Skeletal muscle satellite cell (primary cell): ENCODE data around the gene EFNA4.
A peak's percentile ranks its signal among the peaks of the same experiment; 100 is the strongest.

Source experiments
- H3K27me3 ChIP-seq: 2 replicates; pipeline ENCODE4 v1.7.0; 2013; ENCODE audit warnings: low read length; ENCODE audit not compliant: control insufficient read depth, insufficient read depth
- H3K36me3 ChIP-seq: 2 replicates; pipeline ENCODE4 v1.7.0; 2013; ENCODE audit warnings: mild to moderate bottlenecking, control low read depth, low read length; ENCODE audit not compliant: insufficient read depth
- H3K4me1 ChIP-seq: 2 replicates; pipeline ENCODE4 v1.7.0; 2013; ENCODE audit warnings: low read length; ENCODE audit not compliant: control insufficient read depth, insufficient read depth
- H3K4me2 ChIP-seq: 2 replicates; pipeline ENCODE4 v1.7.0; 2013; ENCODE audit warnings: mild to moderate bottlenecking, low read length
- H3K4me3 ChIP-seq: 2 replicates; pipeline ENCODE4 v1.7.0; 2013; ENCODE audit warnings: low read length
- H3K9ac ChIP-seq: 2 replicates; pipeline ENCODE4 v1.7.0; 2013; ENCODE audit warnings: mild to moderate bottlenecking, low read depth, low read length, moderate library complexity
- H3K9me3 ChIP-seq: replicated peaks from 2 replicates; pipeline ENCODE4 v1.7.0; 2013; ENCODE audit warnings: mild to moderate bottlenecking, control low read depth, low read length

The EFNA4 gene

DNA sequence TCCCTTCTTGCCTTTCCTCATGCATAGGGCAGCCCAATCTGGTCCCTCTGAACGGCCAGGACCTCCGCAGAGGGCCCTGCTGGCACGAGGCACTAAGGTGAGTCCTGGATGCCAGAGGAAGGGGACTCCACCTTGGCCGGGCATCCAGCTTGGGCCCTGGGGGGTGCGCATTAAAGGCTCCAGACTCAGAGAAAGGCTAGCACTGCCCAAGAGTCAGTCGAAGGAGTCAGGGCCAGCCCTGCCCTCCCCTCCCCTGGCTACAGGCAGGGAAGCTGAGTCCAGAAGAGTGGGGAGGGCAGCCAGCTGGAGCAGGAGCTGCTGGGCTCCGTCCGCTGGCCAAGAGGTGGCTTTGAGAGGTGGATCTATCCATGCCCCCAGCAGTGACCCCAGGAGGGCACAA lies 2.8 kb upstream of the EFNA4 start:
- H3K36me3 ChIP-seq: peaks cover 37% of the 10 kb centered on the region
- H3K4me1 ChIP-seq: peaks cover 14% of the 10 kb centered on the region
- H3K9ac ChIP-seq: no peak overlapping the region
- no peak overlapping the region for H3K4me3 ChIP-seq
- no peaks in the 10 kb centered on the region for H3K9me3 ChIP-seq
- H3K27me3 ChIP-seq: no peaks in the 10 kb centered on the region
- H3K4me2 ChIP-seq: no peak overlapping the region

DNA sequence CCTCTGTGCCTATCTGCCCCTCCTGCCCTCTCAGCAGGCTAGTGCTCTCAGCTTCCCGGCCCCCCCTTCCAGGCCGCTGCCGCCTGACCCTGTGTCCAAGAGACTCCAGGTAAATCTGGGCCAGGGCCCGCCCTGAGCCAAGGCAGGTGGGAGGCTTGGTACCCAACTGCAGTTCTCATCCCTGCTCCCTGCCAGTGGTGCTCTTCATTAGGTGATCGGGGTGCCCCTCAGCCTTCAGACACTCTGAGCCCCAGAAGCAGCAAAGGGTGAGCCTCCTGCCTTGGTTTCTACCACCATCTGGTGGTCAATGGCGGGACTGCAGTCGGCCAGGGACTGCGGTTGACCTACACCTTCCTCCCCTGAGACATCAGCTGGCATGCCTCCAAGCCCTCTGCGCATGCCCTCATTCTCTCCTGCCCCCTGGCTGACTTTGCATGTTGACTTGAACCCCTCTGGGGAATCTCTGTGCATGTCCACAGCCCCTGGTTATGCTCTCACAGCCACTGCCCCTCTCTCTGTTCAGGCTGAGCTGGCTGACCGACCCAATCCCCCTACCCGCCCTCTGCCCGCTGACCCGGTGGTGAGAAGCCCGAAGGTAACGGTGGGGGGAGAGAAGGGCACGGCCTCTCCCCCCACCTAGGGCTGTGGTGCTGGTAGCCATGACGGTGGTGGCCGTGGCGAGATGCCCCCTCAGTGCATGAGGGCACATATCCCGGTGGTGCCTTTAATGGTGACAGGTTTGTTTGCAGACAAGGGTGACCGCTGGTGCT lies 2.0 kb upstream of the EFNA4 start:
- no peaks in the 10 kb centered on the region for H3K27me3 ChIP-seq
- H3K9ac ChIP-seq: no peak overlapping the region
- no peak overlapping the region for H3K4me2 ChIP-seq
- no peak overlapping the region for H3K4me3 ChIP-seq
- H3K4me1 ChIP-seq: peaks cover 14% of the 10 kb centered on the region
- peaks cover 29% of the 10 kb centered on the region for H3K36me3 ChIP-seq
- no peaks in the 10 kb centered on the region for H3K9me3 ChIP-seq

DNA sequence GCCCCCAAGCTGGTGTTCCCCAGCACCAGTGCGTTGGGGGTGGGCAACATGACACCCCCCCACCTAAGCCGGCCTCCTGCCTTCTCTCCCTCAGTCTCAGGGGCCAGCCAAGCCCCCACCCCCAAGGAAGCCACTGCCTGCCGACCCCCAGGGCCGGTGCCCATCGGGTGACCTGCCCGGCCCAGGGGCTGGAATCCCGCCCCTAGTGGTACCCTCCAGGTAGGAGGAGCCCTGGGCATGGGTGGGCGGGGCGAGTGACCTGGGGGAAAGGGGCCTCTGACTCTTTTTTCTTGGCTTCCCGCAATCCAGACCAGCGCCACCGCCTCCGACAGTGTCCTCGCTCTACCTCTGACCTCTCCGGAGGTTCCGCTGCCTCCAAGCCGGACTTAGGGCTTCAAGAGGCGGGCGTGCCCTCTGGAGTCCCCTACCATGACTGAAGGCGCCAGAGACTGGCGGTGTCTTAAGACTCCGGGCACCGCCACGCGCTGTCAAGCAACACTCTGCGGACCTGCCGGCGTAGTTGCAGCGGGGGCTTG lies 1.3 kb upstream of the EFNA4 start:
- H3K9ac ChIP-seq: no peak overlapping the region
- H3K4me3 ChIP-seq: no peak overlapping the region
- H3K4me2 ChIP-seq: no peak overlapping the region
- peaks cover 23% of the 10 kb centered on the region for H3K36me3 ChIP-seq
- H3K27me3 ChIP-seq: no peaks in the 10 kb centered on the region
- H3K9me3 ChIP-seq: no peaks in the 10 kb centered on the region
- peaks cover 14% of the 10 kb centered on the region for H3K4me1 ChIP-seq

DNA sequence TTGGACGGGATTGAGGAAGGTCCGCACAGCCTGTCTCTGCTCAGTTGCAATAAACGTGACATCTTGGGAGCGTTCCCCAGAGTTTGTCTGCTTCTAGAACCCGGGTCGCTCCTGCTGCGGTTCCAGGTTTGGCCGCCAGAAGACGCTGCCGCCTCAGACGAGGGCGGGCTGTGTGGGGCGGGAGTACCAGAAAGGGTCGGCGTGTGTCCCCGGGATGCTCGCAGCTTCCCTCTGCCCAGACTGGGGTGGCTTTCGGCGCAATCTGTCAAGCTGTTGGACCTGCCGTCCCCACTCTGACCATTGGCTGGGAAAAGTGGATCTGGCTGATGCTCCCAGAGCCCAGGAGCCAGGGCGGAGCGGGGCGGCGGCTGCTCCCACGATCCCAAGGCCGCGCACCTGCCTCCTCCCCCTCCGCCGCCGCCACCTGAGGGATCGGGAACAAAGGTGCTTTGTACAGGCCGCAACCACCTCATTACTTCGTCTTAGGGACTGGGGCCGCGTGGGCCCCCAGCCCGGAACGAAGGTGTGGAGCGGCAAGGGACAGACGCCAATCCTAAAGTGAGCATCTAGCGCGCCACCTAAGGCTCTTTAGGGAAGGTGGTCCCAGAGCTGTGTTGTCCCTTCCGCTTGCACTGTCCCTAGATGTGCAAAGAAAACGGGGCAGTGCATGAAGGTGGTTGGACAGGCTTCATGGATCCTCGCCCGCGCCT lies 683 bp upstream of the EFNA4 start:
- peaks cover 14% of the 10 kb centered on the region for H3K4me1 ChIP-seq
- no peaks in the 10 kb centered on the region for H3K9me3 ChIP-seq
- H3K36me3 ChIP-seq: peaks cover 17% of the 10 kb centered on the region
- H3K9ac ChIP-seq: no peak overlapping the region
- H3K4me3 ChIP-seq: peak overlapping the region; percentile 99
- no peaks in the 10 kb centered on the region for H3K27me3 ChIP-seq
- peak overlapping the region; percentile 99 for H3K4me2 ChIP-seq

DNA sequence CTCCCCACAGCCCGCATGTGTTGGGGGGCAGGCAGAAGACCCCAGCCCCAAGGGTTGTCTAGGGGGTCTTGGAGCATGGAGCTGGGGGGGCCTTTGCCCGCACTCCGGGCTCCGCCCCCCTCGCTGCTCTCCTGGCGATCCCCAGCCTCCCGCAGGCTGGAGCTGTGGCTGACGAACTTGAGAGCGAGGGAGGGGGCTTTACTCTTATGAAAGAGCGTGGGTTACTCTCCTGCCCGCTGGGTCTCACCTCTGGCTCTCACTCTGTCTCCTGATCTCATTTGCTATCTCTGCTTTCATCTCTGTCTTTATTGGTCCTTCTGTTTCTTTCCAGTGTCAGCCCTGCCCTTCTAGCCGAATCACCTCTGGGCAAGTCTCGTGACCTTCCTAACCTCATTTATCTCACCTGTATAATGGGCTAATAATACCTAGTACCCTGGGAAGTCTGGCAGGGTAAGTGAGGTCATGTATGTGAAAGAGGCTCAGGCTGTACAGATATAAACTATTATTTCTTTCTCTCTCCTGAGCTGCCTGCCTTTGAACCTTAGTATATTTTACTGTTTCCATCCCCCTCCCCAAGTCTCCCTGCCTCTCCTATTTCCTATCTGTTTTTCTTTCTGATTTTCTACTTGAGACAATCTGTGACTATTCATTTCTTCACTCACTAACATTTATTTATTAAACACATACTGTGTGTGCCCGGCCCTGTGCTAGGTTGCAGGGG lies 731 bp downstream of the EFNA4 start:
- H3K4me3 ChIP-seq: peak overlapping the region; percentile 99
- no peaks in the 10 kb centered on the region for H3K9me3 ChIP-seq
- H3K9ac ChIP-seq: peak overlapping the region; percentile 91
- H3K27me3 ChIP-seq: no peaks in the 10 kb centered on the region
- peak overlapping the region; percentile 99 for H3K4me2 ChIP-seq
- peaks cover 10% of the 10 kb centered on the region for H3K36me3 ChIP-seq
- H3K4me1 ChIP-seq: peaks cover 14% of the 10 kb centered on the region

DNA sequence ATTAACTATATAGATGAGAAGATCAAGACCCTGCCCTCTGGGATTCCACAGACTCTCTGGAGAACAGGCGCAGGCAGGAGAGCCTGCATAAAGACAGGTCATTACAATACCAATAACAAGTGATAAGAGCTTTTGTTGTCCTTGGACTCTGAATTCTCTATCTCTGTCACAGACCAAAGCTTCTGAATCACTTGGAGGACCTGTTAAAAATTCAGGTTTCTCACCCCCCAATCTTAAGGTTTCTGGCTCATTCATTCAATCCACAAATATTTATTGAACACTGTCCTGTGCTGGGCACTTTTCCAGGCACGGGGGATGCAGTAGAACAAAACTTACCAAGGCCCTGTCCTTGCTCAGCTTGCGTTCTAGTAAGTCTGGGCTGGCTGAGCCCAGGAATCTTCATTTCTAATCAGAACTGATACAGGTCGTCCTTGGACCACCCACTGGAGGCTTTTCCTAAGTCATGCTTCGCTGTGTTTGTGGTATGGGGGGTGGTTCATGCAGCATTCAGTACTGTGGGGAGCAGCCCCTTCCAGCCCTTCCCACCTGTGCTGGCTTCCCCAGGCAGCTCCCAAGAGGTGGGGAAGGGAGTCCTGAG lies 1.4 kb downstream of the EFNA4 start:
- peaks cover 6% of the 10 kb centered on the region for H3K36me3 ChIP-seq
- no peak overlapping the region for H3K9ac ChIP-seq
- peaks cover 14% of the 10 kb centered on the region for H3K4me1 ChIP-seq
- H3K4me3 ChIP-seq: peak overlapping the region; percentile 99
- no peaks in the 10 kb centered on the region for H3K27me3 ChIP-seq
- H3K9me3 ChIP-seq: no peaks in the 10 kb centered on the region
- peak overlapping the region; percentile 99 for H3K4me2 ChIP-seq

DNA sequence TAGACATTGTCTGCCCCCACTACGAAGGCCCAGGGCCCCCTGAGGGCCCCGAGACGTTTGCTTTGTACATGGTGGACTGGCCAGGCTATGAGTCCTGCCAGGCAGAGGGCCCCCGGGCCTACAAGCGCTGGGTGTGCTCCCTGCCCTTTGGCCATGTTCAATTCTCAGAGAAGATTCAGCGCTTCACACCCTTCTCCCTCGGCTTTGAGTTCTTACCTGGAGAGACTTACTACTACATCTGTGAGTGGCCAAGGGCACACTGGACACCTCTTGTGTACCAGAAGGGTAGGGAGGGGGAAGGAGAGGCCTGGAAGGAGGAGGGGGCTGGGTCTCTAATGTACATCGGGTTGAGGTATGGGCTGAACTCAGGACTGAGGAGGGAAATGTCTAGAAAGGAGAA lies 3.2 kb downstream of the EFNA4 start:
- Histone ChIP-seq H3K27me3 (peaks cover under 1% of the 10 kb centered on the region), H3K4me2 (no peak overlapping the region), H3K36me3 (no peaks in the 10 kb centered on the region), H3K4me1 (peaks cover 24% of the 10 kb centered on the region), H3K9me3 (no peaks in the 10 kb centered on the region), H3K4me3 (no peak overlapping the region), H3K9ac (no peak overlapping the region)

DNA sequence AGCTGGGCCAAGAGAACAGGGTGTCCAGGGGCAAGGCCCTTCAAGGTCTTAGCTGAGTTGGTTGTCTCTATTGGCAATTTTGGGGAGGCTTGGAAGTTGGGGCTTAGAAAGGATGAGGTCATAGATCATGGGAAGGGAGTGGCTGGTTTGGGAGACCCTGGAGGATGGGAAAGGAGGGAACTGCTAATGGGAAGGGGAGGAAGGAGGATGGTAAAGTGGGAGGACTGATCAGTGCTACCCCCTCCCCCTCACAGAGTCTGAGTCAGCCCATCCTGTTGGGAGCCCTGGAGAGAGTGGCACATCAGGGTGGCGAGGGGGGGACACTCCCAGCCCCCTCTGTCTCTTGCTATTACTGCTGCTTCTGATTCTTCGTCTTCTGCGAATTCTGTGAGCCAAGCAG lies 5.1 kb downstream of the EFNA4 start:
- Histone ChIP-seq H3K9ac (no peak overlapping the region), H3K27me3 (peaks cover 8% of the 10 kb centered on the region), H3K4me3 (no peak overlapping the region), H3K9me3 (no peaks in the 10 kb centered on the region), H3K4me1 (peaks cover 12% of the 10 kb centered on the region), H3K36me3 (no peaks in the 10 kb centered on the region), H3K4me2 (no peak overlapping the region)

DNA sequence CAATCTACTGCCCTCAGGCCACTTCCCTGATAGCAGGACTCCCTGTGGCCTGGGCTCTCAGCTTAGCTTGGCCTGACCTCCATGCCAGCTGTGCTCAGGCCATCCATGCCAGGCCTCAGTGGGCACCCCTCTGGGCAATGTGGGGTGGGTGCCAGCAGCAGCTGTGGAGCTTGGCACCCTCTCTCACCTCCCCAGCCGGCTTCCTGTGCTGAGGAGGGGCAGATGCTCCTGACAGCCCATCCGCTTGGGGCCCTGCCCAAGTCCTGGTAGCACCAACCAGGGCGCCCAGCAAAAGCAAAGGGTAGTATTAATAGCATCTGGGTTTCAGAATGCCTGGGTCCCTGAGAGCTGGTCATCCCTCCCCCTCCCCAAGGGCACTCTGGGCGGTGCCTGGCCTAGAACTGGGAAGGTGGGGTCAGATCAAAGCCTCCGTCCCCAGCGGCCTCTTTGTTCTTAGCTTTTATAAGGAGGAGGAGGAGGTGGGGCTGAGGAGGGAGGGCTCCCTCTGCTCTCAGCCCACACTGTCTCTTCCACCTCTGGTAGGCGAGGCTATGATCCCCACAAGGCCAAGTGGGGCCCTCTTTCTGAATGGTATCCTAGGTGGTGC lies 6.1 kb downstream of the EFNA4 start:
- Histone ChIP-seq H3K4me3 (no peak overlapping the region), H3K4me2 (no peak overlapping the region), H3K4me1 (peaks cover 12% of the 10 kb centered on the region), H3K9ac (no peak overlapping the region), H3K27me3 (peaks cover 8% of the 10 kb centered on the region), H3K9me3 (no peaks in the 10 kb centered on the region), H3K36me3 (no peaks in the 10 kb centered on the region)

DNA sequence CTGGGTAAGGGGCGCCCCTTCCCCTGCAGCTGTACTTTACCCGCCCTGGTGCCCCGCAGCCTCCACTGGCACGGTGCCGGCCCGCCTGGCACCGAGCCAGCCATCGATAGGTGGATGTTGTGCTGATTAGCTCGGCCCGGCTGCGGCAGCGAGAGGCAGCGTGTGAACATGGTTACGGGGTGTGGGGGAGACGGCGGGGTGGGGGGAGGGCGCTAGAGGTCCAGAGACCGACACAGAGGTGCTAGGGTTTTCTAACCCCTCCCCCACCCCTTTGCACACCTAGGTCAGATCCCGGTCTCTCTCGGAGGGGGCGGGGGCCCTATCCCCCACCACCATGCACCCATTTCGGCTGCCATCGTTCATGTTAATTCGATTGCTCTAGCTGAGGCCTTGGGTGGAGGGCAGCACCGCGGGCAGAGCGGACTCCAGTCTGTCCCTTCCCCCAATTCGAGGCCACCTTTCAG lies 6.7 kb downstream of the EFNA4 start:
- Histone ChIP-seq H3K36me3 (no peaks in the 10 kb centered on the region), H3K4me3 (no peak overlapping the region), H3K4me2 (peak overlapping the region; percentile 83), H3K9ac (peak overlapping the region; percentile 47), H3K9me3 (no peaks in the 10 kb centered on the region), H3K27me3 (peaks cover 11% of the 10 kb centered on the region), H3K4me1 (peaks cover 12% of the 10 kb centered on the region)
